AG09319 (cell line): Measurements from ENCODE around the gene ANKDD1A.

Experiments used
- DNase-seq: peaks from one replicate; pipeline ENCODE4 v3.0.0-alpha.2; 2010; ENCODE audit warnings: low read depth; ENCODE audit errors: extremely low read depth
- CTCF ChIP-seq: IDR thresholded peaks from 2 replicates; pipeline ENCODE4 v1.5.1; 2011; ENCODE audit warnings: low read depth, mild to moderate bottlenecking, inconsistent platforms, low read length, moderate library complexity

ANKDD1A gene

GRCh38 chr15:64903326-64903950 lies 8.3 kb upstream of the ANKDD1A start:
- DNase-seq = no peak
- no peak for TF ChIP-seq CTCF

GRCh38 chr15:64904189-64904588 lies 7.5 kb upstream of the ANKDD1A start:
- TF ChIP-seq CTCF = no peak
- DNase-seq = no peak

- DNase-seq = peak; percentile 31
- TF ChIP-seq CTCF = peak; percentile 90
These were observed 6.4 kb upstream of the ANKDD1A start for GRCh38 chr15:64905119-64905831.

GRCh38 chr15:64905941-64906340 lies 5.8 kb upstream of the ANKDD1A start:
- no peak for DNase-seq
- no peak for TF ChIP-seq CTCF

- no peak for DNase-seq
- TF ChIP-seq CTCF = no peak
These were observed 5.3 kb upstream of the ANKDD1A start for GRCh38 chr15:64906402-64906801.

- TF ChIP-seq CTCF = no peak
- no peak for DNase-seq
These were observed 3.7 kb upstream of the ANKDD1A start for GRCh38 chr15:64907991-64908390.

- DNase-seq = no peak
- no peak for TF ChIP-seq CTCF
These were observed 2.2 kb upstream of the ANKDD1A start for GRCh38 chr15:64909546-64909945.
